ENCODE measurements around the gene FGF9.

FGF9 gene

GRCh38 chr13:21673789-21674489 is 3.1 kb downstream of the FGF9 start:
- no peak for FAIRE-seq
- no peak for DNase-seq (ENCODE audit: insufficient read length, low spot score)

GRCh38 chr13:21674490-21675009 is 3.7 kb downstream of the FGF9 start:
- FAIRE-seq (no peak), DNase-seq (ENCODE audit: insufficient read length, low spot score) (no peak)

GRCh38 chr13:21675095-21675991 is 4.5 kb downstream of the FGF9 start:
- DNase-seq (ENCODE audit: insufficient read length, low spot score) (no peak), FAIRE-seq (no peak)

GRCh38 chr13:21676611-21677021 is 5.7 kb downstream of the FGF9 start:
- no peak for DNase-seq (ENCODE audit: insufficient read length, low spot score)
- no peak for FAIRE-seq

- DNase-seq (ENCODE audit: insufficient read length, low spot score), result no peak
- no peak for FAIRE-seq
These were observed 6.3 kb downstream of the FGF9 start for GRCh38 chr13:21677075-21677623.

GRCh38 chr13:21683034-21683733 is 12.3 kb downstream of the FGF9 start:
- no peak for FAIRE-seq
- no peak for DNase-seq (ENCODE audit: insufficient read length, low spot score)

GRCh38 chr13:21684576-21684975 is 13.7 kb downstream of the FGF9 start:
- DNase-seq (ENCODE audit: insufficient read length, low spot score), result no peak

GRCh38 chr13:21685485-21686064 is 14.7 kb downstream of the FGF9 start:
- no peak for FAIRE-seq
- DNase-seq (ENCODE audit: insufficient read length, low spot score), result no peak

More at GRCh38 chr13:21684576-21684975, 13.7 kb downstream of the FGF9 start:
- FAIRE-seq, result no peak

GRCh38 chr13:21686751-21687391 is 16.0 kb downstream of the FGF9 start:
- DNase-seq (ENCODE audit: insufficient read length, low spot score) (no peak), FAIRE-seq (no peak)

- FAIRE-seq (no peak), DNase-seq (ENCODE audit: insufficient read length, low spot score) (no peak)
These were observed 17.2 kb downstream of the FGF9 start for GRCh38 chr13:21688056-21688455.

GRCh38 chr13:21689097-21689496 is 18.2 kb downstream of the FGF9 start:
- DNase-seq (ENCODE audit: insufficient read length, low spot score) (no peak), FAIRE-seq (no peak)

- DNase-seq (ENCODE audit: insufficient read length, low spot score) (no peak), FAIRE-seq (no peak)
These were observed 20.1 kb downstream of the FGF9 start for GRCh38 chr13:21690955-21691354.

GRCh38 chr13:21691500-21691899 is 20.6 kb downstream of the FGF9 start:
- FAIRE-seq, result no peak

GRCh38 chr13:21691928-21692327 is 21.1 kb downstream of the FGF9 start:
- DNase-seq (ENCODE audit: insufficient read length, low spot score) (no peak), FAIRE-seq (no peak)

More at GRCh38 chr13:21691500-21691899, 20.6 kb downstream of the FGF9 start:
- DNase-seq (ENCODE audit: insufficient read length, low spot score), result no peak

- DNase-seq (ENCODE audit: insufficient read length, low spot score) (no peak), FAIRE-seq (no peak)
These were observed 24.0 kb downstream of the FGF9 start for GRCh38 chr13:21694831-21695230.

GRCh38 chr13:21695546-21695945 is 24.7 kb downstream of the FGF9 start:
- FAIRE-seq, result no peak

GRCh38 chr13:21696865-21697448 is 26.1 kb downstream of the FGF9 start:
- DNase-seq (ENCODE audit: insufficient read length, low spot score) (no peak), FAIRE-seq (no peak)

More at GRCh38 chr13:21695546-21695945, 24.7 kb downstream of the FGF9 start:
- no peak for DNase-seq (ENCODE audit: insufficient read length, low spot score)

GRCh38 chr13:21698817-21699679 is 28.2 kb downstream of the FGF9 start:
- no peak for DNase-seq (ENCODE audit: insufficient read length, low spot score)
- FAIRE-seq, result no peak

Measured in HTR-8/SVneo (cell line).